Activated naive CD4-positive, alpha-beta T cell treated with Interleukin-2 at 50 U/mL for 16 hours (primary cell): Measurements from ENCODE around the gene HADHB.

ENCODE experiments used
- DNase-seq: peaks from one replicate; pipeline ENCODE4 v3.0.0-alpha.2; 2020

Gene HADHB

DNA sequence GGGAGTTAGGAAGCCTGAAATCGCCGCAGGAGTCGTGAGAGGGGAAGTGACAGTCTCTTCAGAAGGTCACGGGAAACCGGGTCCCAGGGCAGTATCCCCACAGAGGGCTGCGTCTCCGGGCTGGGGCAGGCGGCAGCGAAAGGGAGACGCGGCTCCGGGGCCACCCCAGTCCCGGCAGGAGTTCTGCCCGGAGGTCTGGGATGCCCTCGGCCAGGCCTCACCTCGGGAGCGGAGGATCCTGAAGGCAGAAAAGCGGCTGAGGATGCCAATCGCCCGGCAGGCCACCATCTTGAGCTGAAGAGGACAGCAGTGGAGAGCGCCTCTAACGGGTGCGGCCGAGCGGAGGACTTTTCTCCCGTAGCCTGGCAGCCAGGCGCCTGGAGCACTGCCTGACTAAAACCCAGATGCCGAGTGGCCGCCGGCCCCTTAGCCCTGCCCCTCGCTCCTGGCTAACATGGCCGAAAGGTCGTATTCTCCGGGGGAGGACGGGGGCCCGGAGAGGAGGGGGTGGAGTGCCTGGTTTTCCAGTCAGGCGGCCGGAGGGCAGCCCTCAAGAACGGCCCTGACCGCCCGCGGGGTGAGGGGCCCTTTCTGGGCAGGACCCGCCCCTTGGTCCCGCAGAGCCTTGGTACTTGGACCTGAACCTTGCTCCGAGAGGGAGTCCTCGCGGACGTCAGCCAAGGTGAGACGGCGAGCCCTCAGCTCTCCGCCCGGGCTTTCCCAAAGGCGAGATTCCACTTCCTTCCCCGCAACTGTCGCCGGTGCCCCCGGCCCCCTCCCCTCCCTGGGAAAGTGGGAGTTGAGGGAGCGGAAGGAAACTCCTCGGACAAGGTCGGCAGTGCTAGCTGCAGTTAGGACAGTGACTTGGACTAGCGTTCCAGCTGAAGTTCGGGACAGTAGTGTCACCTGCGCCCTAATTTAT, at the start of gene HADHB, which contains the start of gene HADHA:
HADHB (plus strand) TSS at position 631 of the 922 bp plus-strand sequence. CDS start 9,316 bp downstream, outside the sequence.
HADHA (minus strand) TSS at position 324 of the 922 bp plus-strand sequence; CDS start at position 288, 36 bp downstream.
- peak; percentile 89 for DNase-seq

DNA sequence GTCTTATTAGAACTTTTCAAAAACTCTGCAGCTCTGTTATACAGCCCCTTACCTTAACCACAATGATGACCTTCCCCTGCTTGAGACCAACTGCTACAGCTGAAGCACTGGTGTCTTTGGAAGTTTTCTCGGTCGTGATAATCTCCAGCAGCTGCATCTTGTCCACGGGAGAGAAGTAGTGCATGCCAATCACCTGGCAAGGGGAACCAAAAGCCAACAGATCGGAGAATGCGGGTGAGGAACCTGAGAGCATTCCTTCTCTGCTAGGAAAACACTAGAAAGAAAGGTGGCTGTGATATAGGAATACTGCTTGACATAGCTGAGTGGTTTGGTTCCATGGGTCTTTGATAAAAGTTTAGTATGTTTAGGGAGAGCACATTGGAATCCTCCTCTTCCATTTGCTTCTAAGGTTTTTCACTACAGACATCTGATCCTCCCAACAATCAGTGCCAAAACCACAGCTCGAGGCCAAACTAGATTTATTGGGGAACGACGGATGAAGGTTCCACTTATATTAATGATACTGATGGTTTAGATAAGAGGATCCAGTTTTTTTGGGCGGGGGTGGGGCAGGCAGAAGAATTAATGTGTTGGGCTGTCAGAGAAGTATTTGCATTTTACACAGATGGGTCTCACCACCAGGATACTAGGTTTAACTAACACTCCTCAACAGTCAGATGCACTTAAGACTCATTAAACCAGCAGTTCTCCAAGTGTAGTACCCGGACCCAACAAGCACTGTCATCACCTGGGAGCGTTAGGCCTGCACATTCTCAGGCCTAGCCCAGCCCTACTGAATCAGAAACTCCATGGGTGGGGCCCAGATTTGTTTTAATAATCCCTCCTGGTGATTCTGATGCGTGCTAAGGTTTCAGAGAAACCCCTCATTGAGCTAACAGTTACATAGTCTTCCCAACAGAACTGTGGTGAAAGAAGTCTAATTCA, 49.4 kb upstream of the HADHB start:
- no peak for DNase-seq

DNA sequence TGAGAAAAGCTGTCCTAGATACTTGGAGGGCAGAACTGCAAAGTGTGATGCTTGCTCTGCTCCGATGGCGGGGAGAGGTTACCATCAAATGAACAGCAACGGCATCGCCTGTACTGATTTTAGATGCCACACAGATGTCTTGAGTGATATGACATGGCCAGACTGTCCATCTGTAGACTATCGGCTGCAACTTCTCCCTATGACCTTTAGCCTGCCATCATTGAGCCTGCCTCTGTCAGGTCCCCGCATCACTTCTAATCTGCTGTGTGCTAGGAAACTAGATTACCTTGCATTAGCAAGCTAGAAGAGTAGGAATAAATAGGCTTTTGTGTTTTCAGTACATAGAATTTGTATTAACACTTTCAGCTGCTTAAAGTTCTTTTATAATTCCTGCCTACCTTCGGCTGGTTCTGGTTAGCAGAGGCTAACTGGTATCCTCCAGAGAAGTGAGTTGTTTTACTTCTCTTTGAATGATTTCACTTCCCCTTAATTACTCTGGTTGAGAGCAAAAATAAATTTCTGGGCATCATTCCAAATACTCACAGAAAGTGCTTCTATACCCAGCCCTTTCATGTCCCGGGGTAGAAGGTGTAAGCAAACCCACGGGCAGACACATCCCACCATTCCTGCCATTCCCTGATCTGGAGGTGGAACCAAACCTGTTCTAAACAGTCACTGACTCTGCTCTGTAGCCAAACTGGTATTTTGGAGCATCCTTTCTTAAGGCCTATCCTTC, 47.9 kb upstream of the HADHB start:
- DNase-seq, result no peak

DNA sequence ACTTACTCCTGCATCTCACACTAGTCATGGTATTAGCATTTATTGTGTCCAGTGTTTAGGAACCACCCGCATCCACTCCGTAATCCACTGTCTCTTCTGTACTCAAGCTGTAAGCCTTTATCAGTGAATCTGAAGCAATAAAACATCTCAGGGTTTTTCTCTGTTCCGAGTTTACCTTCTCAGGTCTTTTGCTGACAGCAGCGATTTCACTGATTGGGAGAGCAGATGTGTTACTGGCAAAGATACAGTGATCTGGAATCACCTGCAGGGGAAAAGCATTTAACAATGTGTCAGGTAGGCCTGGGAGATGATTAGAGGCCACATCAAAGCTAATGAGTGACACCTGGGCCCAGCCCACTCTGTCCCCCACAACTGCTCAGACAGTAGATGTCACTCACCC, 47.2 kb upstream of the HADHB start:
- DNase-seq, result no peak

DNA sequence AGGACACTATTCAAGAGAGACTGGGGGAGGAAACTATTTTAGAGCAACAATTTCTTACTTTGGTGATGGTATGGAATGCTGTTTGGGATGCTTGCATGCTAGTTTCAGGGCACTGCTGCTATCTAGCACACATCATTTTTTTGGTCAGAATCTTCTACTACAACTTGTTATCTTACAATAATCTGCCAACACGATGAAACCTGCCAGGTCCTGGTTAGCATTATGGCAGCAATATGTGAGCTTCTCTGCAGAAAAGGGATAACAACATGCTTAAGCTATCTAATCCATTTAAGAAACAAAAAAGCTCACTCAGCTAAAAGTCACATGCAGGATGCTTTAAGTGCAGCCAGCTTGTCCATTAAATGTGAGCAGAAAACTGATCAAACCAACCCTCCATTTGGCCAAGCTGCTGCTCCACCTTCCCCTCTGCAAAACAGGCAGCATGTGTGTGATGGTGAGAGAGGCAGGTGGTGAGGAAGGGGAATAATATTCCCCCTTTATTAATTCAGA, 41.7 kb upstream of the HADHB start:
- DNase-seq, result no peak

DNA sequence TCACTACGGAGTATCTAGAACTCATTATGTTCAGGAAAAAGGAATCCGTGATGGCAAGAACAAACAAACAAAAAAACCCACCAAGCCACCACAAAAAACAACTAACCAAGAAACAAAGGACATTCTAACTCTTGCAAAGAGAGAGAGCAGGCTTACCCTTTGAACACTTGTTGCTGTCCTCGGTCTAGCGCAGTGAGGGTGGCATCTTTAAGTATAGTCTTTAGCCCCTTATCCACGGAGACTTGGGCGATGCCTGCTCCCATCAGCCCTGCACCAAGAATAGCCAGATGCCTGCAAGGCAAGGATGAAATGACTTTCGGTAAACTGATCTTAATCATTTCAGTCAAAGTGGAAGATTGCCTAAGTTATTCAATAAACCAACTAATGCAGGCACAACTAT, 40.8 kb upstream of the HADHB start:
- DNase-seq, result no peak

DNA sequence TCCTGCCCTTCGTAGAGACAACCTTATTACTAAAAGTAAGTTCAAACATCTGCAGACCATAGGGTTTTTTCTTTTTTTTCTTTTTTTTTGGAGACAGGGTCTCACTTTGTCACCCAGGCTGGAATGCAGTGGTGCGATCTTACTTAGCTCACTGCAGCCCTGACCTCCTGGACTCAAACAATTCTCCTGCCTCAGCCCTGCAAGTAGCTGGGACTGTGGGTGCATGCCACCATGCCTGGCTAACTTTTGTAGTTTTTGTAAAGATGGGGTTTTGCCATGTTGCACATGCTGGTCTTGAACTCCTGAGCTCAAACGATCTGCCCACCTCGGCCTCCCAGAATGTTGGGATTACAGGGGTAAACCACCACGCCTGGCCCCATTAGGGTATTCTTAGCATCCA, 32.7 kb upstream of the HADHB start:
- DNase-seq, result no peak

DNA sequence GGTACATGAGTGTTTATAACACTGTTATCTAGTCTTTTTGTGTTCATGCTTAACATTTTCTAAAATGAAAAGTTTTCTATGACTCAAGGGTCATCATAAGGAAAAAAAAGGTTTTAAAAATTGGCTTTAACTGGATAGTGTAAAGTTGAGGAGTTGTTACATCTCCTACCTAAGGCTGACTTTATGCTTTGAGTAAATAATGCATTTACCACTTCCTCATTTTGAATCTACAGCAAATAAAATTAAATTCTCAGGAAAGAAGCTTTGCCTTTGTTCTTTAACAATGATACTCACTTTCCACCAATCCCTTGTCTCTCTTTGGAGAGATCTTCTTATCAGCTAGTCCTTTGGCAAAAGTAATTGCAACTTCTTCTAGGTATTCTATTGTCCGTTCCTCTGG, 30.0 kb upstream of the HADHB start:
- no peak for DNase-seq

DNA sequence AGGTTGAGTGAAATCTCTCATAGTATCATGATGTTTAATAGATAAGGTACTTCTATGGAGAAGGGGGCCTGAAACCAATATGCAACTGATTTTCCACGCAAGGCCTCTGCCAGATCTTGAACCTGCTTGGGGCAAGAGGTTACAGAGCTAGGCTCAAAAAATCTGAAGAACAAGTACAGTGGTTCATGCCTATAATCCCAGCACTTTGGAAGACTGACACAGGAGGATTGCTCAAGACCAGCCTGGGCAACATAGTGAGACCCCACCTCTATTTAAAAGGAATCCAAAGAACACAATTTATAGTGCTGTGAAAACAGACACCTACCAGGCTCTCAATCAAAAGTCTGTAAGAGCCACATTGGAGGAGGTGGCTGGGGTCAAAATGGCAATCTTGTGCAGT, 28.9 kb upstream of the HADHB start:
- DNase-seq, result no peak

DNA sequence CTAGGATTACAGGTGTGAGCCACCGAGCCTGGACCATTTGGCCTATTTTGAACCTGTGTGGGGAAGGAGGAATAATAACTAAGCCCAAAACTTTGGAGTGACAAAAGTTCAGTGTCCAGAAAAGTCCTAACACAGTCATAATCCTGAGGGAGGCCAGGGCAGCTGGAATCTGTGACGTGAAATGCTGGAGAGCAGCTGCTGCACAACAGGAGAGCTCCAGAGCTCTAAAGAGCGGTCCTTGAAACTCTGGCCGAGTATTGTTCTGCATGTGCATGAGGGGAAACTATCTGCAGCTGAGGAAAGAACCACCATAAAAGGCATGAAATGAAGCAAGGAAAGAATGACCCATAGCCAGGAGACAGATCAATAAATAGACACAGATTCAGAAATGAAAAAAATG, 28.2 kb upstream of the HADHB start:
- DNase-seq, result no peak

DNA sequence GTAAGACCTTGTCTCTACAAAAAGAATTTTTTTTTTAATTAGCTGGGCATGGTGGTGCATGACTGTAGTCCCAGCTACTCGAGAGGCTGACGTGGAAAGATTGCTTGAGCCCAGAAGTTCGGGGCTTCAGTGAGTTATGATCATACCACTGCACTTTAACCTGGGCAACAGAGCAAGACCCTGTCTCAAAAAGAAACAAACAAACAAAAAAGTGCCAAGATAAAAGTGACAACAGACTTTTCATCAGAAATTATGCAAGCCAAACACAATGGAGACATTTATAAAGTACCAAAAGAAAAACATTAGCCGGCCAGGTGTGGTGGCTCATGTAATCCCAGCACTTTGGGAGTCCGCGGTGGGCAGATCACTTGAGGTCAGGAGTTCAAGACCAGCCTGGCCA, 27.0 kb upstream of the HADHB start:
- no peak for DNase-seq

DNA sequence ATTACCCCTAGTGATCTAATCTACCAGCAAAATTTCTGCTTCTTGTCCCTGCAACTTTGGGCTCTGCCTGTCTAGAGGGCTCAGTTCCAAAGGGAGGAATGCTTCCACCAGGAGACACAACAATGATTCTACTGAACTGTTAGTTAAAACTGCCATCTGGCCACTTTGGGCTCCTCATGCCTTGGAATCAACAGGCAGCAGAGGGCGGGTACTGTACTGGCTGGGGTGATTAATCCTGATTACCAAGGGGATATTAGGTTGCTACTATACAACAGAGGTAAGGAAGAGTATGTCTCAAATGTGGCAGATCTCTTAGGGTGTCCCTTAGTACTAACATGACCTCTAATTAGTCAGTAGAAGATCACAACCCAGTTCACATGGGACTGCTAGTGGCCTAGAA, 21.7 kb upstream of the HADHB start:
- DNase-seq, result no peak

DNA sequence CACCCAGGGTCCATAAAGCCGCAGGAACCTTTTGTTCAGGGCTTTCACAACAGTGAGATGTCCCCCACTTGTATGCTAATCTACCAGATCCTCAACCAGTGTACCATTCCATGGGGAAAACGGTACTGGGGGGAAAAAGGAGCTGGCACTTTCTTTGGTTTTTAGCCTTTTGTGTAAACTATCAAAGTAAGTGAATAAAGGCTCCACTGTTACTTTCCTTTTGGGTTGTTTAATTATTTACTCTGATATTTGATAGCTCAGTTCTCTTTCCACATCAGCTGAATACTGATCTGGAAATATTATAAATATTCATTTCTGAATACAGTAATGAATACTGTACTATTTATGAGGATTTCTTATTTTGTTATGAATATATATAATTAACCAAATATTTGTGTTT, 20.6 kb upstream of the HADHB start:
- no peak for DNase-seq

DNA sequence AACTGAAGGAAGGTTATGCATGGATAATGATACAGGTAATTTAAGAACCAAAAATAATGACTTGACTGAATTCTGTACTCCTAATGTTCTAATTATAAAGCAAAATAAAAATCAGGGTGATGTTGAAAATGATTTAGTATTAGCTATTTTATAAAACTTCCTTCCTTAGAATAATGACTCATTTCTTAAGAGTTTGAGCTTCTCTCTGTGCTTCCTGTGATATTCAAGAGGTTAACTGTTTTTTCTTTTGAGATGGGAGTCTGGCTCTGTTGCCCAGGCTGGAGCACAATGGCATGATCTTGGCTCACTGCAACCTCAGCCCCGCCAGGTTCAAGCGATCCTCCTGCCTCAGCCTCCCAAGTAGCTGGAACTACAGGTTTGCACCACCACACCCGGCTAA, 15.1 kb upstream of the HADHB start:
- DNase-seq, result no peak

DNA sequence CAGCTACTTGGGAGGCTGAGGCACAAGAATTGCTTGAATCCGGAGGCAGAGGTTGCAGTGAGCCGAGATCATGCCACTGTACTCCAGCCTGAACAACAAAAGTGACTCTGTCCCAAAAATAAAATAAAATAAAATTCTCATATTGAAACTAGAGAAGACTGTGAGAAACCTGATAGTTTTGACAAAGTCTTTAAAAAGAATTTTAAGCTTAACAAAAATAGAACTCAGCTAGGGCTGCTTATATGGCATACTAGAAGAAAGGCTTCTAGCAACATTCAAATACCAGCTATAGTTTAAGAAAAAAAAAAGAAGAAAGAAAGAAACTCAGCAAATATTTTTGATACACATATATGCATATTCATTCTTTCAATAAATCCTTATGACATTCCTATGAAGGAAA, 13.9 kb upstream of the HADHB start:
- no peak for DNase-seq

DNA sequence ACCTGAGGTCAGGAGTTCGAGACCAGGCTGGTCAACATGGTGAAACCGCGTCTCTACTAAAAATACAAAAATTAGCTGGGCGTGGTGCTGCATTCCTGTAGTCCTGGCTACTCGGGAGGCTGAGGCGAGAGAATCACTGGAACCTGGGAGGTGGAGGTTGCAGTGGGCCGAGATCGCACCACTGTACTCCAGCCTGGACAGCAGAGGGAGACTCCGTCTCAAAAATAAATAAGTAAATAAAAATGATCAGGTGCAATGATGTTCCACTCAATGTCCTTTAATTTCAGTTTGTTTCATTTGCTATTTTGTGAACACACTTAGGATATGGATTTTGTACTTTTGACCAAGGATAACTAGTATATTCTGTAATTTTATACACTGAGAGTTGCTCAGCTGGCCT, 9.7 kb upstream of the HADHB start:
- no peak for DNase-seq

DNA sequence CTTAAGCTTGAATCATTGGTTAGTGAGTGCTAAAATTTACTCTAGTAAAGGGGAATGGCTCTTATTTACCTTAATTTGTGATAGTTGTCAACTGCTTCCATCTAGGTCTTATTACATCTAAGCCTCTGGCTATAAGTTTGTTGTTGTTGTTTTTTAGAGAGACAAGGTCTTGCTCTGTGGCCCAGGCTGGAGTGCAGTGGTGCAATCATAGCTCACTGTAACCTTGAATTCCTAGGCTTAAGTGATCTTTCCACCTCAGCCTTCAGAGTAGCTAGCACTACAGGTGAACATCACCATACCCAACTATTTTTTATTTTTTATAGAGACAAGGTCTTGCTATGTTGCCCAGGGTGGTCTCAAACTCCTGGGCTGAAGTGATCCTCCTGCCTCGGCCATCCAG, 6.9 kb upstream of the HADHB start:
- no peak for DNase-seq

DNA sequence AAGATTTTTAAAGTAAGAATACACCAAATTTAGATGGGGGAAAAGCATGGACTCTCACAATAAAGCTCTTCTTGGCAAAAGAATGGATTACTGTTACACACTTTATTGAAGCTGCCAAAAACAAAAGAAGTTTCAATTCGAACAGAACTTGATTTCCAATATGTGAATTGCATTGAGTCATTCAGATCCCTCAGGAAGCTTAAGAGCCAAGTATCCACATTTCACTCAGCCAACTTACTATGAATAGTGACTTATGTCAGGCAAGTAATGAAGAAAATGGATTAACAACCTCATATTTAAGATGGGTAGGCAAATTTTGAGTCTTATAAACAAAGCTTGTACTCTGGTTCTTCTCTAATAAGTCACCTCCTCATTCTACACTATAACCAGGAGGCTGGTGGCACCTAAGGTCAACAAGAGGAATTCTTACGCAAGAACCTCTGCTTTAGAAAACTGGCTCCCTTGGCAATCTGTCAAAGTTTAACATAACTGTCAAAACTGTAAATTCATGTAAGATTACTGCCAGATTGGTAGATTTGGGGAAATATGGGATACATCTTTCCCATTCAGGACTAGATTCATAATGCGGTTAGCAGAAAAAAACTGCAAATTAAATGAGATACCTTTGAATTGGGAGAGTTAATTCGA, 6.3 kb upstream of the HADHB start:
- no peak for DNase-seq

DNA sequence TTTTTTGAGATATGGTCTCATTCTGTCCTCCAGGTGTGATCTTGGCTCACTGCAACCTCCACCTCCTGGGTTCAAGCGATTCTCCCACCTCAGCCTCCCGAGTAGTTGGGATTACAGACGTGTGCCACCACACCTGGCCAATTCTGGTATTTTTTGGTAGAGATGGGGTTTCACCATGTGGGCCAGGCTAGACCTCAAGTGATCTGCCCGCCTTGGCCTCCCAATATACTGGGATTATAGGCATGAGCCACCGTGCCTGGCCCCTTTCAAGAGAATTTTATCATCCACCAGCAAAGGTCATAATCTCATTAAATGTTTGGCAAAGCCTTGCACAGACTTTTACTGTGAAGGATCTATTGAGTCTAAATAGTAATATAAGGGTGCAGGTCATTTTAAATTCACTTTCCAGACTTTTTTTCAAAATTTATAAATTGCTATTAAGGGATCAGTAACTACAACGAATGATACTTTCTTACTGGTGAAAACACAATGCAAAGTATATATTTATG, 2.8 kb upstream of the HADHB start:
- DNase-seq, result no peak

DNA sequence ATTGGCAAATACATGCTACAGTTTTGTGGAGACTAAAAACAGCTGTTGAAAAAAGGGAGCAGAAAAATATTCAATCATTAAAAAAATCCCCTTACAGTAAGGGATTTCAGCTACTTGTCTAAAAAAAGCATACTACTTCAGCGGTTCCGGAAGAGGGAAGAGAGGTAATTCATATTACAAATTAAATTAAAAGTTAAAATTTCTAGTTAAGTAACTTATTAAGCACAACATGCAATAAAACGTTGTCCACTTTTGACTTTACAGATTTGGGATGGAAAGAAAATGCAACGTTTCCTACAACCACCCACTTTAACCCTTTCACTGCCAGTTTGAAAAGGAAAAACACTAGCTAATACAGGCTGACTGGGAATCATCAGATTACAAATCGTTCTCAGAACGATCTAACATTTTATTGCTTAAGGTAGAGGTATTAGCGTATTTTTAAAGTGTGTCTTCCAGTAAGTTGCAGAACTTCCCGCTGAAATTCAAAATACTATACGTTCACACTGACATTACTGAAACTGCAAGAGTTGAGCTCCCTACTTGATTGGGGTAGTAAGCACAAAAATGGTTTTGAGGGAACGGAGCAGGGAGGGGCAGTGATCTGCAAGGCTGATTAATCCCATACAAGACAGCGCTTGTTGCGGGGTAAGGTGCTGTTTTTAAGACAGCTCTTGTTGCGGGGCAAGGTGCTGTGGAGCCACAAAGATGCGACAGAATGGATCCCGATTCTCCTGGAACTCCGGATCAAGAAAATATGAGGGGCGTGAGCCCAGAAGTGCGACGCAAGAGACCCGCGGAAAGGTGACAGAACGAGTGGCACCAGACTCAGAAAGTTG, 1.1 kb upstream of the HADHB start:
- no peak for DNase-seq

DNA sequence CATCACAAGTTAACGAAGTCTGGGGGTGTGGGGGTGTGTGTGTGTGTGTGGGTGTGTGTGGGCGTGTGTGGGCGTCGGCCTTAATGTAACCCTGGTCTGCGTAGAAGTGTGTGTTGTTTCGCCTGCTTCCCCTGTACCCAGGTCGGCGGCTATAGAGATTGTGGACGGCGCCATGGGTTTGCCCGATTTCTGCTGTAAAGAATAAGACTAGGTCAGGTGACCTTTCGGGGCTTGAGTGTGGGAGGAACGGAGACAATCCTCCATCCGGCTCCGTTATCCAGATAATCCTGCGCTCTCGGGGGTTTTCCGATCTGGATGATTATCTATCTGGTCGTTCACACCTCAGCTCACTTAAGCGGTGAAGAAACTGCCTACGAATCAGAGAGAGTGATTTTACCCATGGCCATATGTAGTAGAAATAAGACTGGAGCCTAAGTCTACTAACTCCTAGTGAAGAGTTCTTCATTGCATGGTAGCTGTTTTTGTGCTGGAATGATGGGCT, 543 bp downstream of the HADHB start:
- peak; percentile 54 for DNase-seq
